ENCODE data around the gene S100A9.

DNA sequence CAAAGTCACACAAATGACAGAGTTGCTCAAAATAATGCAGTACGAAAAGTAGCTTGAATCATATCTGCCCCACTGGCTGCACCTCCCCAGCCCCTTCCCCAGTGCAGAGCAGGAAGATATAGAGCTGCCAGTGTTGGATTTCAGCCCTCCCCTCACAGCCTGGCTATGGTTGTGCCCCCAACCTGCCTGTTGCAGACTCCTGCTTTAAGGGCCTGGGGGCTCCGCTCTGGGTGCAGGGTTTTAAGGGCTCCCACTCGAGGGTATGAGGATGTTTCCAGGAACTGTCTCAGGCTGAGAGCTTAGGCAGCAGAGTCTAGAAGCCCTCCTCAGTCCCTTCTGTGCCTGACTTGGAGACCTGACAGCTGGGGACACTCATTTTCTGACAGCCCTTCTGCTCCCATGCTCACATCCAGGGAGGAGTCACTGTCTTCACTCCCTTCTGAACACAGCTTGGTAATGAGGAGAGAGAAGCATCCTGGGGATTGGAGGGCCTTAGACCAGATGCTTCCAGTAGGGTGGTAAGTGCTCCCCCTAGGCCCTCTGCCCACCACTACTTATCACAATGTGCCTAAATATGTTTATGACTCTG lies 4.6 kb downstream of the S100A9 start:
- TF ChIP-seq, protein P1, sequence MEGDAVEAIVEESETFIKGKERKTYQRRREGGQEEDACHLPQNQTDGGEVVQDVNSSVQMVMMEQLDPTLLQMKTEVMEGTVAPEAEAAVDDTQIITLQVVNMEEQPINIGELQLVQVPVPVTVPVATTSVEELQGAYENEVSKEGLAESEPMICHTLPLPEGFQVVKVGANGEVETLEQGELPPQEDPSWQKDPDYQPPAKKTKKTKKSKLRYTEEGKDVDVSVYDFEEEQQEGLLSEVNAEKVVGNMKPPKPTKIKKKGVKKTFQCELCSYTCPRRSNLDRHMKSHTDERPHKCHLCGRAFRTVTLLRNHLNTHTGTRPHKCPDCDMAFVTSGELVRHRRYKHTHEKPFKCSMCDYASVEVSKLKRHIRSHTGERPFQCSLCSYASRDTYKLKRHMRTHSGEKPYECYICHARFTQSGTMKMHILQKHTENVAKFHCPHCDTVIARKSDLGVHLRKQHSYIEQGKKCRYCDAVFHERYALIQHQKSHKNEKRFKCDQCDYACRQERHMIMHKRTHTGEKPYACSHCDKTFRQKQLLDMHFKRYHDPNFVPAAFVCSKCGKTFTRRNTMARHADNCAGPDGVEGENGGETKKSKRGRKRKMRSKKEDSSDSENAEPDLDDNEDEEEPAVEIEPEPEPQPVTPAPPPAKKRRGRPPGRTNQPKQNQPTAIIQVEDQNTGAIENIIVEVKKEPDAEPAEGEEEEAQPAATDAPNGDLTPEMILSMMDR (IDR thresholded peaks at IDR 0.05; ENCODE audit: low read depth, low read length, poor library complexity, severe bottlenecking), result no peak
- no peak for TF ChIP-seq EZH2phosphoT487 (IDR thresholded peaks at IDR 0.05; ENCODE audit: borderline replicate concordance, low read length)

All from DOHH2 (cell line).